Measurements from ENCODE around the gene OGFOD2. TPM values are rescaled to one million over a fixed set of nuclear protein-coding genes. Genes with fewer than 3 reads are reported as not detected.

Gene OGFOD2
- total RNA-seq, 5 donors from 2014 or later (not counting 1 experiment from before 2014, with no cell fraction given) = 17.4 to 45.3 (median 43.7) TPM

- Mint-ChIP-seq H3K4me3 (no peak overlapping the region), H3K9me3 (no peaks in the 10 kb centered on the region), H3K4me1 (no peaks in the 10 kb centered on the region), H3K27me3 (no peaks in the 10 kb centered on the region), H3K36me3 (peaks cover 6% of the 10 kb centered on the region), H3K27ac (peak overlapping the region in 1 of 2 donors; percentile 39)
- Histone ChIP-seq H3K36me3 (ENCODE audit: control insufficient read depth in 2 of 2, extremely low read depth in 1 of 2, insufficient read depth in 1 of 2, low read length in 1 of 2) (peaks cover 27 to 29% of the 10 kb centered on the region in 2 donors), H3K4me1 (ENCODE audit: control insufficient read depth in 1 of 2, extremely low read depth in 1 of 2, insufficient read depth in 2 of 2, low read length in 2 of 2) (no peaks in the 10 kb centered on the region), H3K27ac (ENCODE audit: low read length) (no peak overlapping the region), H3K4me3 (ENCODE audit: control insufficient read depth in 1 of 2, extremely low read depth in 1 of 2, low read length in 1 of 2) (no peak overlapping the region), H3K9me3 (no peaks in the 10 kb centered on the region), H3K27me3 (replicated peaks in 1 of 2; ENCODE audit: control insufficient read depth in 2 of 2, extremely low read depth in 1 of 2, insufficient read depth in 2 of 2, low read length in 1 of 2) (peaks cover 0 to 2% of the 10 kb centered on the region in 2 experiments)
- CTCF ChIA-PET = no interaction called here
- no peak for ATAC-seq (replicated peaks in 1 of 4)
- POLR2A ChIA-PET = no interaction called here
- no peak for DNase-seq
- WGBS (ENCODE audit: insufficient coverage) = 85% methylated on average over 6 of the region's 6 CpGs
Observed at GRCh38 chr12:123003257-123003656, 28.2 kb downstream of the OGFOD2 start.

DNA sequence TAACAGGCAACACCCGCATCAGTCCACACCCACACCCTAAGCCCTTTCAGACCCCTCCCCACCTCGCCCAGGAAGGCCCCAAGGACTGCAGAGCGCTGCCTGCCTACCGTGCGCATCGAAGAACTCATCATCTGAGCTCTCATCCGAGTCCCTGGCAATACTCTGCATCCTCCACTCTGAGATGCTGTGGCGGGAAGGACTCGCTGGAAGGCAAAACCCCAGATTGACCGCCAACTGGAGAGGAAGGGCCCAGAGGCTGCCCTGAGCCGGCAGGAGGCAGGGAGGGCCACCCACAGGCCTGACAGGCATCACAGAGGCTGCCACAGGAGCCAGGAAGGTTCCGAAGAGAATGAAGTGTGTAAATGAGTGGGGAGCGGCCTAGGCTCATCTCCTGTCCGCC lies 29.2 kb downstream of the OGFOD2 start:
- CTCF ChIA-PET = no interaction called here
- Histone ChIP-seq H3K27me3 (replicated peaks in 1 of 2; ENCODE audit: control insufficient read depth in 2 of 2, extremely low read depth in 1 of 2, insufficient read depth in 2 of 2, low read length in 1 of 2) (peaks cover 0 to 2% of the 10 kb centered on the region in 2 experiments), H3K4me1 (ENCODE audit: control insufficient read depth in 1 of 2, extremely low read depth in 1 of 2, insufficient read depth in 2 of 2, low read length in 2 of 2) (no peaks in the 10 kb centered on the region), H3K27ac (ENCODE audit: low read length) (no peak overlapping the region), H3K9me3 (no peaks in the 10 kb centered on the region), H3K36me3 (ENCODE audit: control insufficient read depth in 2 of 2, extremely low read depth in 1 of 2, insufficient read depth in 1 of 2, low read length in 1 of 2) (peaks cover 27 to 35% of the 10 kb centered on the region in 2 donors), H3K4me3 (ENCODE audit: control insufficient read depth in 1 of 2, extremely low read depth in 1 of 2, low read length in 1 of 2) (no peak overlapping the region)
- Mint-ChIP-seq H3K4me3 (no peak overlapping the region), H3K9me3 (no peaks in the 10 kb centered on the region), H3K27me3 (no peaks in the 10 kb centered on the region), H3K36me3 (peaks cover 8% of the 10 kb centered on the region), H3K27ac (no peak overlapping the region), H3K4me1 (no peaks in the 10 kb centered on the region)
- POLR2A ChIA-PET = no interaction called here
- DNase-seq (no peak), ATAC-seq (replicated peaks in 1 of 4) (no peak)
- WGBS (ENCODE audit: insufficient coverage) = 89% methylated on average over 12 of the region's 14 CpGs

- no peak overlapping the region for H3K27ac ChIP-seq (ENCODE audit: low read length)
- ChIA-PET POLR2A (no interaction called here), CTCF (no interaction called here)
- Mint-ChIP-seq H3K27ac (no peak overlapping the region), H3K27me3 (no peaks in the 10 kb centered on the region), H3K4me3 (no peak overlapping the region), H3K9me3 (no peaks in the 10 kb centered on the region), H3K4me1 (no peaks in the 10 kb centered on the region), H3K36me3 (peaks cover 12% of the 10 kb centered on the region)
- no peaks in the 10 kb centered on the region for H3K4me1 ChIP-seq (ENCODE audit: control insufficient read depth in 1 of 2, extremely low read depth in 1 of 2, insufficient read depth in 2 of 2, low read length in 2 of 2)
- 97% methylated on average over 20 of the region's 22 CpGs for WGBS (ENCODE audit: insufficient coverage)
- H3K36me3 ChIP-seq (ENCODE audit: control insufficient read depth in 2 of 2, extremely low read depth in 1 of 2, insufficient read depth in 1 of 2, low read length in 1 of 2) = peaks cover 20 to 36% of the 10 kb centered on the region in 2 donors
- ATAC-seq (replicated peaks in 1 of 4) = no peak
- no peak for DNase-seq
- no peak overlapping the region for H3K4me3 ChIP-seq (ENCODE audit: control insufficient read depth in 1 of 2, extremely low read depth in 1 of 2, low read length in 1 of 2)
- no peaks in the 10 kb centered on the region for H3K9me3 ChIP-seq
- H3K27me3 ChIP-seq (replicated peaks in 1 of 2; ENCODE audit: control insufficient read depth in 2 of 2, extremely low read depth in 1 of 2, insufficient read depth in 2 of 2, low read length in 1 of 2) = peaks cover 0 to 2% of the 10 kb centered on the region in 2 experiments
Observed at GRCh38 chr12:123005081-123005626, 30.1 kb downstream of the OGFOD2 start.

DNA sequence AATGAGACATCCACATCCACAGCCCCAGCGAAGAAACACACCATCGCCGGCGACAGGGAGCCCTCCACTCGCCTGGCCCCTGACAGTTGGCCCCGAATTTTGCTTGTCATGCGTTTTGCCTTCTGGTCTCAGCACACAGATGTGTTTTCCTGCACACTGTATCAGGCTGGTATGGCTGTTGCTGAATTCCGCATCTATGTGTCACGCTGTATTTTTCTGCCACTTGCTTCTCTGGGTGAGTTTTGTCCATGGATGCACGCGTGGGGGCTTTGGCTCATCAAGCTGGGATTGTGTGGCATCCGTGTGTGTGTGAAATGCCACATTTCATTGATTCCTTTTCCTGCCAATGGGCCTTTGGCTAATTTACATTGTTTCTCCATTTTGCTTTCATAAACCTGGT lies 31.9 kb downstream of the OGFOD2 start:
- Histone ChIP-seq H3K4me3 (ENCODE audit: control insufficient read depth in 1 of 2, extremely low read depth in 1 of 2, low read length in 1 of 2) (no peak overlapping the region), H3K27ac (ENCODE audit: low read length) (no peak overlapping the region), H3K27me3 (replicated peaks in 1 of 2; ENCODE audit: control insufficient read depth in 2 of 2, extremely low read depth in 1 of 2, insufficient read depth in 2 of 2, low read length in 1 of 2) (no peaks in the 10 kb centered on the region), H3K36me3 (ENCODE audit: control insufficient read depth in 2 of 2, extremely low read depth in 1 of 2, insufficient read depth in 1 of 2, low read length in 1 of 2) (peaks cover 22 to 30% of the 10 kb centered on the region in 2 donors), H3K9me3 (no peaks in the 10 kb centered on the region), H3K4me1 (ENCODE audit: control insufficient read depth in 1 of 2, extremely low read depth in 1 of 2, insufficient read depth in 2 of 2, low read length in 2 of 2) (no peaks in the 10 kb centered on the region)
- CTCF ChIA-PET = no interaction called here
- H3K4me3 Mint-ChIP-seq = no peak overlapping the region
- no peaks in the 10 kb centered on the region for H3K27me3 Mint-ChIP-seq
- DNase-seq (no peak), ATAC-seq (replicated peaks in 1 of 4) (no peak)
- H3K9me3 Mint-ChIP-seq = no peaks in the 10 kb centered on the region
- POLR2A ChIA-PET = no interaction called here
- H3K36me3 Mint-ChIP-seq = peaks cover 10% of the 10 kb centered on the region
- H3K4me1 Mint-ChIP-seq = no peaks in the 10 kb centered on the region
- H3K27ac Mint-ChIP-seq = no peak overlapping the region
- WGBS (ENCODE audit: insufficient coverage) = 86% methylated on average over 12 of the region's 12 CpGs

GRCh38 chr12:123010110-123010509 lies 35.1 kb downstream of the OGFOD2 start:
- peaks cover 25 to 37% of the 10 kb centered on the region in 2 donors for H3K36me3 ChIP-seq (ENCODE audit: control insufficient read depth in 2 of 2, extremely low read depth in 1 of 2, insufficient read depth in 1 of 2, low read length in 1 of 2)

GRCh38 chr12:123010681-123011080 lies 35.6 kb downstream of the OGFOD2 start:
- Histone ChIP-seq H3K27me3 (replicated peaks in 1 of 2; ENCODE audit: control insufficient read depth in 2 of 2, extremely low read depth in 1 of 2, insufficient read depth in 2 of 2, low read length in 1 of 2) (no peaks in the 10 kb centered on the region), H3K9me3 (no peaks in the 10 kb centered on the region), H3K4me1 (ENCODE audit: control insufficient read depth in 1 of 2, extremely low read depth in 1 of 2, insufficient read depth in 2 of 2, low read length in 2 of 2) (no peaks in the 10 kb centered on the region), H3K36me3 (ENCODE audit: control insufficient read depth in 2 of 2, extremely low read depth in 1 of 2, insufficient read depth in 1 of 2, low read length in 1 of 2) (peaks cover 22 to 37% of the 10 kb centered on the region in 2 donors), H3K4me3 (ENCODE audit: control insufficient read depth in 1 of 2, extremely low read depth in 1 of 2, low read length in 1 of 2) (no peak overlapping the region), H3K27ac (ENCODE audit: low read length) (no peak overlapping the region)
- Mint-ChIP-seq H3K4me1 (peaks cover 0 to 5% (median 3%) of the 10 kb centered on the region in 3 donors), H3K36me3 (peaks cover 7% of the 10 kb centered on the region), H3K27ac (no peak overlapping the region), H3K4me3 (no peak overlapping the region), H3K27me3 (no peaks in the 10 kb centered on the region), H3K9me3 (no peaks in the 10 kb centered on the region)
- POLR2A ChIA-PET = no interaction called here
- DNase-seq (no peak), ATAC-seq (replicated peaks in 1 of 4) (no peak)
- WGBS (ENCODE audit: insufficient coverage) = 80% methylated on average over 4 of the region's 4 CpGs
- CTCF ChIA-PET = no interaction called here

More at GRCh38 chr12:123010110-123010509, 35.1 kb downstream of the OGFOD2 start:
- Histone ChIP-seq H3K27me3 (replicated peaks in 1 of 2; ENCODE audit: control insufficient read depth in 2 of 2, extremely low read depth in 1 of 2, insufficient read depth in 2 of 2, low read length in 1 of 2) (no peaks in the 10 kb centered on the region), H3K4me1 (ENCODE audit: control insufficient read depth in 1 of 2, extremely low read depth in 1 of 2, insufficient read depth in 2 of 2, low read length in 2 of 2) (no peaks in the 10 kb centered on the region), H3K9me3 (no peaks in the 10 kb centered on the region), H3K27ac (ENCODE audit: low read length) (no peak overlapping the region), H3K4me3 (ENCODE audit: control insufficient read depth in 1 of 2, extremely low read depth in 1 of 2, low read length in 1 of 2) (no peak overlapping the region)
- Mint-ChIP-seq H3K27me3 (no peaks in the 10 kb centered on the region), H3K9me3 (no peaks in the 10 kb centered on the region), H3K36me3 (peaks cover 7% of the 10 kb centered on the region), H3K4me1 (peaks cover 0 to 2% (median 0%) of the 10 kb centered on the region in 3 donors), H3K4me3 (no peak overlapping the region), H3K27ac (no peak overlapping the region)
- DNase-seq = no peak
- ATAC-seq (replicated peaks in 1 of 4) = no peak
- WGBS (ENCODE audit: insufficient coverage) = no CpG with 5 or more reads among the region's 1 CpG
- CTCF ChIA-PET = no interaction called here
- POLR2A ChIA-PET = no interaction called here

DNA sequence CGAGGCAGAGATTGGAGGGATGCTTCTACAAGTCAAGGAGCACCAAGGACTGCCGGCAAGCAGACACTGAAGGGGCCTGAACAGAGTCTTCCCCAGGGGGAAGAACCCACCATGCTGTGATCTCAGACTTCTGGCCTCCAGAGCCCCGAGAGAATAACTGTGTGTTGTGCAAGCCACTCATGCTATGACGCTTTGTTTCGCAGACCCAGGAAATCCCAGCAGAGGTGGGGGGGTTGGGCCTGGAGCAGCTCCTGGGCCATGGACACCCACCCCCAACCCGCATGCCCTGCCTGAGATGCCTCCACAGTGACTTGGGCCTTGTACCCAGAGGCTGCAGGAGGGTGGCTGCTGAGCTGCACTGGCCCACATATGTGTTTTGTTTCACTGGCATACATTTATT lies 36.7 kb downstream of the OGFOD2 start:
- H3K27ac Mint-ChIP-seq = no peak overlapping the region

More for the DNA sequence above, 36.7 kb downstream of the OGFOD2 start:
- Mint-ChIP-seq H3K4me3 (no peak overlapping the region), H3K27me3 (no peaks in the 10 kb centered on the region), H3K9me3 (no peaks in the 10 kb centered on the region), H3K36me3 (peaks cover 7% of the 10 kb centered on the region), H3K4me1 (peaks cover 0 to 7% (median 7%) of the 10 kb centered on the region in 3 donors)
- Histone ChIP-seq H3K27ac (ENCODE audit: low read length) (no peak overlapping the region), H3K9me3 (no peaks in the 10 kb centered on the region), H3K4me1 (ENCODE audit: control insufficient read depth in 1 of 2, extremely low read depth in 1 of 2, insufficient read depth in 2 of 2, low read length in 2 of 2) (no peaks in the 10 kb centered on the region), H3K4me3 (ENCODE audit: control insufficient read depth in 1 of 2, extremely low read depth in 1 of 2, low read length in 1 of 2) (no peak overlapping the region), H3K27me3 (replicated peaks in 1 of 2; ENCODE audit: control insufficient read depth in 2 of 2, extremely low read depth in 1 of 2, insufficient read depth in 2 of 2, low read length in 1 of 2) (no peaks in the 10 kb centered on the region), H3K36me3 (ENCODE audit: control insufficient read depth in 2 of 2, extremely low read depth in 1 of 2, insufficient read depth in 1 of 2, low read length in 1 of 2) (peaks cover 22 to 37% of the 10 kb centered on the region in 2 donors)
- WGBS (ENCODE audit: insufficient coverage) = 86% methylated on average over 3 of the region's 6 CpGs
- POLR2A ChIA-PET = interaction anchor here in 1 of 2 donors (0.8 kb wide), 1 partner anchor 15 kb away, joined by 3 read pairs; no protein-coding TSS in a partner anchor
- DNase-seq (no peak), ATAC-seq (replicated peaks in 1 of 4) (no peak)
- CTCF ChIA-PET = no interaction called here
